HG03175 (cell line): ENCODE measurements around the gene FCRLA.
A peak's percentile ranks its signal among the peaks of the same experiment; 100 is the strongest.
"Not testable (repeated sequence)": the region's sequence is repeated elsewhere in the genome, so short reads cannot be mapped to it uniquely, and the experiment has no call there.

Experiments
- ATAC-seq: cut with Tn5 transposase; IDR thresholded peaks from one replicate; pipeline ENCODE4 v1.9.1; 2021; ENCODE audit warnings: mild to moderate bottlenecking, moderate library complexity; ENCODE audit not compliant: unreplicated experiment

FCRLA gene, protein sequence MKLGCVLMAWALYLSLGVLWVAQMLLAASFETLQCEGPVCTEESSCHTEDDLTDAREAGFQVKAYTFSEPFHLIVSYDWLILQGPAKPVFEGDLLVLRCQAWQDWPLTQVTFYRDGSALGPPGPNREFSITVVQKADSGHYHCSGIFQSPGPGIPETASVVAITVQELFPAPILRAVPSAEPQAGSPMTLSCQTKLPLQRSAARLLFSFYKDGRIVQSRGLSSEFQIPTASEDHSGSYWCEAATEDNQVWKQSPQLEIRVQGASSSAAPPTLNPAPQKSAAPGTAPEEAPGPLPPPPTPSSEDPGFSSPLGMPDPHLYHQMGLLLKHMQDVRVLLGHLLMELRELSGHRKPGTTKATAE

DNA sequence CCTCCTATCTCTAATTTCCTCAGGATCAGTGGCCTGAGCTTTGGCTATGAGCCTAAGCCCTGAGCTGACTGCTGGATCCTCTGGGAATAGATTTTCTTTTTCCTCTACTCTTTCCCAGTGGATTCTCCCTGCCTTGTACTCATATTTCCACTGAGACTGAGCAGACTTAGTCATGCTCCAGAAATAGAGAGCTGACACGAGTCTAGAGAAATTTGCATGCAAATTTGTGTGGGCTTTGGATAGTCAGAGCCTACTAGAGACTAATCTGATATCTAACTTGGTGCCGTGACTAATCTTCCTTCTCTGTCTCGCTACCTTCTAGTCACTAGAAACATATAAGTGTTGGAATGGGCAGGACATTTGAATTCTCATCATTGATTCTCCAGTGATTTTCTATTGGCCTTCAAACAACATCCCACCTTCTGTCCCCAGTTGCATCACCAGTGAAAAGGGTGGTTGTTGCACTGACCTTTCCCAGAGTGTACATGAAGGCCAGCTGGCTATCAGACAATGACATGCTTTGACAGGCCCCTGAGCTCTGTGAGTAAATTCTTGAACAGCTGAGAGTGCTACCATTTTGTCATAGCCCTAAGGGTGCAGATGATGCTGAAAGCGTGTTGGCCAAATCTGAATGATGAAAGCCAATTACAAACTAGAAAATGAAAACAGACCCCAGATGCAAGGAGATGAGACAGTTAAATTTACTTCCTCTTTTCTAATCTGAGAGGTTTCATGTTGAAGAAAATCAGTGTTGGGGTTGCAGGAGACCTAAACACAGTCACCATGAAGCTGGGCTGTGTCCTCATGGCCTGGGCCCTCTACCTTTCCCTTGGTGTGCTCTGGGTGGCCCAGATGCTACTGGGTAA, at the start of gene FCRLA:
TSS of gene FCRLA (plus strand) at position 748 of the 866 bp plus-strand sequence. CDS start at position 784, 36 bp downstream.
- peak; percentile 70 for ATAC-seq

GRCh38 chr1:161658524-161658923, 48.5 kb upstream of the FCRLA start:
- ATAC-seq, result not testable (repeated sequence)

- ATAC-seq, result peak; percentile 44
These were observed 45.2 kb upstream of the FCRLA start for GRCh38 chr1:161661660-161662311.

- peak; percentile 68 for ATAC-seq
These were observed 44.2 kb upstream of the FCRLA start, which contains the start of gene FCGR2B for GRCh38 chr1:161662684-161663339. Gene FCGR2B, plus strand, starts transcription at chr1:161663143. Its CDS starts 99 bp downstream, at chr1:161663242.

GRCh38 chr1:161663569-161663968, 43.5 kb upstream of the FCRLA start:
- not testable (repeated sequence) for ATAC-seq

DNA sequence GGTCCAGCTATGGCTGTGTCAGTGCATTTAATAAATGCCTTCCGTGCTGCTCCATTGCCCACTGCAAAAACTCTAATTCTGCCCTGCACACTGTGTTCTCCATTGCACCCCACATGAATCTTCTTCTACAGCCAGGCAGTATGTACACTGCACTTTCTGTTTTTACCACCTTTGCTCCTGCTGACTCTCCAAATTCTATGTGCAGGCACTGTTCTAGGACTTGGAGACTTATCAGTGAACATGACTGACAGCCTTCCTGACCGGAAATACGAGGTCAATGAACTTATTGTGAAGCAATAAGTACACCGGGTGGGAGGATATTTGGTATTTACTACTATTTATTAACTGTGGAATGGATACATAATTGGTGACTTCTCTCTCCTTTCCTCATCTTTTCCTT, 42.3 kb upstream of the FCRLA start:
- not testable (repeated sequence) for ATAC-seq

GRCh38 chr1:161671045-161672020, 35.7 kb upstream of the FCRLA start:
- ATAC-seq, result not testable (repeated sequence)

DNA sequence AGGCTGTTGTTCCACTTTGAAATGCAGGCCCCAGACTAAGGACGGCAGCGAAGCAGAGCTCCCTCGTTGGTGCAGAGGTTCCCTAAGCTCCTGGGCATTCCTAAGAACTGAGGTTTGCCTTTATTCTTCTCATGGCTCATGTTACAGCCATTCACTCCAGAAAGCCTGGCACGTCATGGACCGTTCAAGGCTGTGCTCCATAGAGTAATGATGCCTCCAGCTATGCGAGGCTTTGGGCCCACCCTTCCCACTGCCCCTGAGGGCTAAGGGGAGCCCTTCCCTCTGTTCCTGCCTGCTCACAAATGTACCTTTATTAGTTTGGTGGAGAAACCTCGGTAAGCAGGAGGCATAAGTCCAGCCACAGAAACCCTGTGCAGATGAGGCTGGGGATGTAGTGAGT, 33.6 kb upstream of the FCRLA start:
- ATAC-seq, result not testable (repeated sequence)

- not testable (repeated sequence) for ATAC-seq
These were observed 32.6 kb upstream of the FCRLA start for GRCh38 chr1:161674447-161674846.

GRCh38 chr1:161674908-161675307, 32.1 kb upstream of the FCRLA start:
- not testable (repeated sequence) for ATAC-seq

- no peak for ATAC-seq
These were observed 30.6 kb upstream of the FCRLA start for GRCh38 chr1:161676441-161676840.

GRCh38 chr1:161676958-161677689, 29.9 kb upstream of the FCRLA start:
- ATAC-seq, result no peak

DNA sequence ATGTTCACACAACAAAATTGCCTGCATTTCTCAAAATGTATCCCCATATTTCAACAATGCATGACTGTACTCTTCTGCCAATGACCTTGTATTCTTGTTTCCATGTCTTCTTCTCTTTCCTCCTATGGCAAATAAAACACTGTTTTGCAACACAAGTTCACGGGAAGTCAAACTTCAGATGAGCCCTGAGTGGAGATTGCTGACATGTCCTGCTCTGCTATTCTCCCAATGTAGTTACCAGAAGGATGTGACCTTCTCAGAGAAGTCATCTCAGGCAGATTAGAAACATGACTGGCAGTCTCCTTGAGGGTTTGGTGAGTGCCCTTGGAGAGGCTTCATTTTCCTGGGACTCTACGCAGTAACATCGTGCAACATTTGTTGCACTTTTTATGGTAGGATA, 28.5 kb upstream of the FCRLA start:
- no peak for ATAC-seq

- no peak for ATAC-seq
These were observed 25.1 kb upstream of the FCRLA start for GRCh38 chr1:161681879-161682278.

DNA sequence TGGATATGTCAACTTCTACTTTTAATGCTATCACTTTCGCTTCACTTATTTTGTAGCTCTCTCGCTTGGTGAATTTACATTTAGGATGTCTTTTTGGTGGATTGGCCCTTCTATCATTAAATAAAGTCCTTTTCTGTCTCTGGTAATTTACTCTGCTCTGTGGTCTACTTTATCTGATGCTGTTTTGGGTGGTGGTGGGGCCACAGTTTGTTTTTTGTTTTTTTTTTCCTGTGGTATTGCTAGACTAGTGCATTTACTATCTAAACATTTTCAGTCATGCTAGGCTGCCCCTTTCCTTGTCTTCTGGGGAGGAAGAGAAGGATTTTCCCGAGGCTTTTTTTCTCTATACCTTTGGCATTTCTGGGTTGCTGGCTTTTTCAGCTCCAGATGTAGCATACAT, 18.1 kb upstream of the FCRLA start:
- no peak for ATAC-seq

GRCh38 chr1:161691846-161692245, 15.2 kb upstream of the FCRLA start:
- ATAC-seq, result no peak

DNA sequence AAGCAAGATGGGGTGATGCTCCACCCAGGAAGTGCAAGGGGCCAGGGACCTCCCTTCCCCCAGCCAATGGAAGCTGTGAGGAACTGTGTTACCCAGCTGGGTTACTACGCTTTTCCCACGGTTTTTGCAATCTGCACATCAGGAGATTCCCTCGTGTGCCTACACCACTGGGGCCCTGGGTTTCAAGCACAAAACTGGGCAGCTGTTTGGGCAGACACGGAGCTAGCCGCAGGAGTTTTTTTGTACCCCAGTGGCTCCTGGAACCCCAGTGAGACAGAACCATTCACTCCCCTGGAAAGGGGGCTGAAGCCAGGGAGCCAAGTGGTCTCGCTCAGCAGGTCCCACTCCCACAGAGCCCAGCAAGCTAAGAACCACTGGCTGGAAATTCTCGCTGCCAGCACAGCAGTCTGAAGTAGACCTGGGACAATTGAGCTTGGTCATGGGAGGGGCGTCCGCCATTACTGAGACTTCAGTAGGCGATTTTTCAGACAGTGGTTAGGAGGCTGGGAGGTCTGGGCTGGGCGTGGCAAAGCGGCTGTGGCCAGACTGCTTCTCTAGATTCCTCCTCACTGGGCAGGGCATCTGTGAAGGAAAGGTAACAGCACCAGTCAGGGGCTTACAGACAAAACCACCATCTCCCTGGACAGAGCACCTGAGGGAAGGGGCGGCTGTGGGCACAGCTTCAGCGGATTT, 13.9 kb upstream of the FCRLA start:
- ATAC-seq, result not testable (repeated sequence)

- not testable (repeated sequence) for ATAC-seq
These were observed 8.7 kb upstream of the FCRLA start for GRCh38 chr1:161698302-161698701.
